ENCODE results near the gene PIK3C3. TPM values are rescaled to one million over a fixed set of nuclear protein-coding genes. Genes with fewer than 3 reads are reported as not detected.

Gene PIK3C3
- total RNA-seq, 4 donors from 2014 or later, result 35.5 to 54.7 (median 39.6) TPM

DNA sequence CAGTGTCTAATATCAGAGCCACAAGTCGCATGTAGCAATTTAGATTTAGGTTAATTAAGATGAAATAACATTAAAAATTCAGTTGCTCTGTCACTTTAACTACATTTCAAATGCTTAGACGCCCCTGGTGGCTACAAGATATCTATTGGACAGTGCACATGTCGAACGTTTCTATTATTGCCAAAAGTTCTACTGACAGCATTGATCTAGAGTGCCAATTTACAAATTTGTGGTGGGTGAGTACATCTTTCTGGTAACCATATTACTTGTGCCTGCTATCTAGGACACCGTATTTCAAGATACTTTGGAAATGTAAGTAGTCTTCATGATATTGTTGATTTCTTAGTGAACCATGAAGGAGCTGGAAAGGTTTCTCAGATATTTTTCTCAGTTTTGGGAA lies 20.2 kb downstream of the PIK3C3 start:
- TF ChIP-seq POLR2A (IDR thresholded peaks at IDR 0.05), result no peak
- TF ChIP-seq, protein P1, sequence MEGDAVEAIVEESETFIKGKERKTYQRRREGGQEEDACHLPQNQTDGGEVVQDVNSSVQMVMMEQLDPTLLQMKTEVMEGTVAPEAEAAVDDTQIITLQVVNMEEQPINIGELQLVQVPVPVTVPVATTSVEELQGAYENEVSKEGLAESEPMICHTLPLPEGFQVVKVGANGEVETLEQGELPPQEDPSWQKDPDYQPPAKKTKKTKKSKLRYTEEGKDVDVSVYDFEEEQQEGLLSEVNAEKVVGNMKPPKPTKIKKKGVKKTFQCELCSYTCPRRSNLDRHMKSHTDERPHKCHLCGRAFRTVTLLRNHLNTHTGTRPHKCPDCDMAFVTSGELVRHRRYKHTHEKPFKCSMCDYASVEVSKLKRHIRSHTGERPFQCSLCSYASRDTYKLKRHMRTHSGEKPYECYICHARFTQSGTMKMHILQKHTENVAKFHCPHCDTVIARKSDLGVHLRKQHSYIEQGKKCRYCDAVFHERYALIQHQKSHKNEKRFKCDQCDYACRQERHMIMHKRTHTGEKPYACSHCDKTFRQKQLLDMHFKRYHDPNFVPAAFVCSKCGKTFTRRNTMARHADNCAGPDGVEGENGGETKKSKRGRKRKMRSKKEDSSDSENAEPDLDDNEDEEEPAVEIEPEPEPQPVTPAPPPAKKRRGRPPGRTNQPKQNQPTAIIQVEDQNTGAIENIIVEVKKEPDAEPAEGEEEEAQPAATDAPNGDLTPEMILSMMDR (IDR thresholded peaks at IDR 0.05), result no peak
- DNase-seq (ENCODE audit: low spot score in 2 of 2), result no peak
- 88 to 89% methylated on average over 5 of the region's 5 CpGs for WGBS, 2 donors
- H3K4me3 ChIP-seq (ENCODE audit: low read depth, poor library complexity, severe bottlenecking), result no peak overlapping the region
- intact Hi-C loops (cut with DNase I; ENCODE audit: low total_unique reads), result no loop called here

DNA sequence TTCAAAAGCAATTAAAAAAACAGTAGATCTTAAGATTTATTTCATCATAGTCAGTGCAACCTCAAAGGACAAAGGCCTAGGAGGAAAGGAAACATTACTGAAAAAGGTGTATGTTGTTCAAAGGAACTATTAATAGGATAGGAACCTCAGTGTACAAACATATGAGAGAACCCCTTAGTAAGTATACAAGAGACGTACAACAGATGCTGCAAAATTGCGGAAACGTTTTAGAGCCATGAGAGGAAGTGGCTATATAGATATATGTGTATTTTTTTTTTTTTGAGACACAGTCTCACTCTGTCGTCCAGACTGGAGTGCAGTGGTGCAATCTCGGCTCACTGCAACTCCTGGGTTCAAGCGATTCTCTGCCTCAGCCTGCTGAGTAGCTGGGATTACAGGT lies 22.2 kb downstream of the PIK3C3 start:
- 83 to 87% methylated on average over 6 of the region's 6 CpGs for WGBS, 2 donors
- TF ChIP-seq POLR2A (IDR thresholded peaks at IDR 0.05), result no peak
- TF ChIP-seq, protein P1 (IDR thresholded peaks at IDR 0.05), result no peak
- H3K4me3 ChIP-seq (ENCODE audit: low read depth, poor library complexity, severe bottlenecking), result no peak overlapping the region
- no peak for DNase-seq (ENCODE audit: low spot score in 2 of 2)
- intact Hi-C loops (cut with DNase I; ENCODE audit: low total_unique reads), result no loop called here

DNA sequence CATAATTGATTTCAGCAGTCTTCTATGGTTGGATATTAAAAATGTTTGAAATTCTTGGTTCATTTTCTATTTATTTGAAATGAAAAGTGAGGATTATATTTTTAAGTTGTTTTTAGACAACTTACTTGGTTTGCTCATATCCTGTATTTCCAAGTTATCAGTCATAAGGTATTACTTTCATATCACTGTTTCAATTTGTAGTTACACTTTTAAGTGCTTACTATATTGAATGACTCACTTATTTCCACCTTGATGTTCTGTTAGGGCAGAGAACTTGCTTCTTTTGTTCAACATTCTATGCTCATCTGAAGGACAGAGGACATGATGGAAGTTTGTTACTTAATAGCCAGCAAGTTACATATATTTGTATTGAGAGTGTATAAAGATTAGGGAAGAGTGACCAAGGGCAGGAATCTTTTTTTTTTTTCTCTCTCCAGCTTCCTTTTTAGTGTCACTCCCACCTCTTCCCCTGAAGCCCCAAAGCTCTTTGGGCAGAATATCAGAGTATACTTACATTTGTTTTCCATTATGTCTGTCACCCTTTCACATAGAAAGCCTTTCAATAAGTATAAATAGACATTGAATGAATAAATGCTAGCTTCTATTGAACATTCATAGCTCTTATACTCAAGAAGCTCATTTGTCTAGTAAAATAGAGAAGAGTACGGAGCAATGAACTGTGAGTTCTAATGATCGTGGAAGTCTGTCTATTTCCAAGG lies 28.1 kb downstream of the PIK3C3 start:
- intact Hi-C loops (cut with DNase I; ENCODE audit: low total_unique reads), result no loop called here
- TF ChIP-seq, protein P1 (IDR thresholded peaks at IDR 0.05), result no peak
- no peak for DNase-seq (ENCODE audit: low spot score in 2 of 2)
- no peak overlapping the region for H3K4me3 ChIP-seq (ENCODE audit: low read depth, poor library complexity, severe bottlenecking)
- WGBS, 2 donors, result 91 to 92% methylated on average over 2 of the region's 2 CpGs

DNA sequence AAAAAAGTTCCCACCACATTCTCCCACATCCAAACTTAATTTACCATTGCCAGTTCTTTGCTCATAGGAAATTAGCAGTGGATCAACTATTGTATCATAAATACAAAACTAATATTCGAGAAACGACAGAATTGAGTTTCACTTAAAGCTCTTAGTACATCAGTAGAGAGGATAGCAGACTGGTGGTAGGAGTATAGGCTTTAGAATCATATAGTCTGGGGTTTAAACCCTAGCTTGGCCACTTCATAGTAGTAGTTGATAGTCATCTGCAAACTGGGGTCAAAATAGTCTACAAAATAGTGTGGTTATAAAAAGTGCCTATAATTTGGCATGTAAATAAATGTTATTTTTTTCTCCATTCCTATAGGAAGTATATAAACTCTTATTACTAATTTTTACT lies 30.9 kb downstream of the PIK3C3 start:
- intact Hi-C loops (cut with DNase I; ENCODE audit: low total_unique reads), result no loop called here
- TF ChIP-seq, protein P1 (IDR thresholded peaks at IDR 0.05), result no peak
- TF ChIP-seq POLR2A (IDR thresholded peaks at IDR 0.05), result no peak
- H3K4me3 ChIP-seq (ENCODE audit: low read depth, poor library complexity, severe bottlenecking), result no peak overlapping the region
- no peak for DNase-seq (ENCODE audit: low spot score in 2 of 2)
- 95 to 99% methylated on average over 2 of the region's 2 CpGs for WGBS, 2 donors

DNA sequence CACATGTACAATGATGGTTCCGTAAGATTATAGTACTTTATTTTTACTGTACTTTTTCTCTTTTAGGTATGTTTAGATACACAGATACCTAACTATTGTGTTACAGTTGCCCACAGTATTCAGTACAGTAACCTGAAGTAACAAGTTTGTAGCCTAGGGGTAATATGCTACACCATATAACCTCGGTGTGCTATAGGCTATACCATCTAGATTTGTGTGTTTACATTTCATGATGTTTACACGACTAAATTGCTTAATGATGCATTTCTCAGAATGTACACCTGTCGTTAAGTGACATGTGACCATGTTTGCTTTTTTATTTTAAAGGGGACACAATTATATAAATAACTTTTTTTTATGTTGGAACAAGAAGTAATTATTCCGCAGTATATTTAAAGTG lies 34.5 kb downstream of the PIK3C3 start:
- DNase-seq (ENCODE audit: low spot score in 2 of 2), result no peak
- intact Hi-C loops (cut with DNase I; ENCODE audit: low total_unique reads), result no loop called here
- H3K4me3 ChIP-seq (ENCODE audit: low read depth, poor library complexity, severe bottlenecking), result no peak overlapping the region
- 81 to 82% methylated on average over 5 of the region's 5 CpGs for WGBS, 2 donors
- TF ChIP-seq, protein P1 (IDR thresholded peaks at IDR 0.05), result no peak
- TF ChIP-seq POLR2A (IDR thresholded peaks at IDR 0.05), result no peak

DNA sequence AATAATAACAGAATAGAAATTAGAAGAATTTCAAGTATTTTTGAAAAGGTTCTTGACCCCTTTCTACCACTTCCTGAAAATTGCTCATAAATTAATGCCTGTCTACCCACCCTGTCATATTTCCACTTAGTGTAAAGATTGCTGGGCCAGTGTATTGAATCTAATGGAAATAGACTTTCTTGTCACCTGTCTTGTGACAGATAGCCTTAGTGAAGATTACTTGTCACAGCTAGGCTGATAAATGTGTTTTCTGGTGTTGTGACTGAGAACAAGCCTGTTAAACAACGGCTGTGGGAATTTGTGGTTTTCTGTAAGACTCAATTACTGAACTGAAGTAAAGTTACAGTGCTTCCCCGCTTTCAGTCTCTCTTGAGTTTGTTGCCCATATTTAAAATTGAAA lies 37.0 kb downstream of the PIK3C3 start:
- intact Hi-C loops (cut with DNase I; ENCODE audit: low total_unique reads), result no loop called here
- no peak overlapping the region for H3K4me3 ChIP-seq (ENCODE audit: low read depth, poor library complexity, severe bottlenecking)
- DNase-seq (ENCODE audit: low spot score in 2 of 2), result no peak
- TF ChIP-seq POLR2A (IDR thresholded peaks at IDR 0.05), result no peak
- TF ChIP-seq, protein P1 (IDR thresholded peaks at IDR 0.05), result no peak
- 56 to 82% methylated on average over 2 of the region's 2 CpGs for WGBS, 2 donors
